Pancreas (tissue), 10 donors: ENCODE data around the gene PCCA. TPM values are rescaled to one million over a fixed set of nuclear protein-coding genes. Genes with fewer than 3 reads are reported as not detected.
A peak's percentile ranks its signal among the peaks of the same experiment; 100 is the strongest.
"Not testable (repeated sequence)": the region's sequence is repeated elsewhere in the genome, so short reads cannot be mapped to it uniquely, and the experiment has no call there.

Experiments
- ATAC-seq, 4 donors: fragments of 200-7000 bp; cut with Tn5 transposase; one replicate each; pipeline versions ENCODE4 v1.8.0 to v1.9.1; 2020; ENCODE audit warnings: mild to moderate bottlenecking in 4 of 4, moderate library complexity in 4 of 4
- DNase-seq, 6 donors: peaks; one replicate each; pipeline ENCODE4 v3.0.0-alpha.2; 2020
- FAIRE-seq: peaks from 2 replicates; lab custom pipeline; 2012; peaks lifted over from hg19 to GRCh38; lab: Jason Lieb, UNC
- H3K27ac ChIP-seq, 4 donors: fragments of 200-600 bp; sonication (generic); 1 replicate in 3 of 4; 2 replicates in 1 of 4; pipeline versions ENCODE4 v1.5.0 to v1.8.0; 2020
- H3K27me3 ChIP-seq, 4 donors: fragments of 200-600 bp; one replicate each; pipeline ENCODE4 v1.8.0; 2021
- H3K36me3 ChIP-seq, 3 donors: fragments of 200-600 bp; sonication (generic) in 1 of 3; one replicate each; pipeline versions ENCODE4 v1.5.0 to v1.8.0; 2020 to 2021
- H3K4me1 ChIP-seq, 3 donors: fragments of 200-600 bp; one replicate each; pipeline ENCODE4 v1.8.0; 2021
- H3K4me3 ChIP-seq, 4 donors: fragments of 200-600 bp; sonication (generic) in 2 of 4; one replicate each; pipeline versions ENCODE4 v1.5.0 to v1.8.0; 2020 to 2021
- H3K9me3 ChIP-seq, 4 donors: fragments of 200-600 bp; one replicate each; pipeline ENCODE4 v1.8.0; 2021
- CTCF ChIP-seq, 4 donors: fragments of 200-600 bp; sonication (generic) in 3 of 4; IDR thresholded peaks; one replicate each; pipeline versions ENCODE4 v1.5.0 to v1.8.0; 2021; ENCODE audit warnings: antibody characterized with exemption in 4 of 4
- WGBS, 2 donors: extraction: QIAGEN DNeasy Blood & Tissue Kit; methylation state at CpG; one replicate each; pipeline ENCODE4 v1.1.7; 2013; 5-methylcytosine and 5-hydroxymethylcytosine counted together
- intact Hi-C, 3 donors: fragments of 100-400 bp; cut with DNase I; formaldehyde crosslinking; loops; one replicate each; pipeline versions ENCODE4 v1.11.1 to v1.14.2; 2022
- polyA plus RNA-seq, 2 donors: library from polyadenylated mRNA; stranded (reverse); fragments of 200-250 nt; gene quantifications; one replicate each; pipeline ENCODE4 v1.2.3, GENCODE V29; 2013
- total RNA-seq, 6 donors: library from RNA; stranded (reverse); fragmentation: NEBNext Ultra II Directional in 4 of 6; extraction: Animal tissue kit (Norgen Biotek cat#: 25700) in 4 of 6; gene quantifications; one replicate each; pipeline versions ENCODE4 v1.2.1 to v1.2.4, GENCODE V29; 2021 to 2023
- donor health status: healthy with polysubstance abuse.
- donor health status: DM: no; HTN: no; CAD: no; lungs with moderate emphysema.
- donor health status: DM: no; HTN: no; CAD: no.
- donor health status: control.
- donor health status: control.
- donor health status: Bipolar disorder and iron deficiency.
- donor health status: DM: yes; HTN: yes; CAD: no.
- donor health status: DM: no; HTN: no; CAD: no.
- donor health status: DM: no; HTN: no; CAD: no.
- donor health status: DM: yes; HTN: yes; CAD: no.

The PCCA gene
- total and polyA plus RNA-seq, 8 donors: 14.2 to 32.1 (median 24.1) TPM

- Histone ChIP-seq H3K36me3 (no peaks in the 10 kb centered on the region), H3K4me3 (no peak overlapping the region), H3K9me3 (no peaks in the 10 kb centered on the region), H3K4me1 (no peaks in the 10 kb centered on the region), H3K27ac (no peak overlapping the region), H3K27me3 (no peaks in the 10 kb centered on the region)
- DNase-seq (no peak), FAIRE-seq (peak; percentile 43), ATAC-seq (no peak)
- intact Hi-C loops: no loop called here
- TF ChIP-seq CTCF (IDR thresholded peaks at IDR 0.05): no peak
- WGBS, 2 donors: 86 to 97% methylated on average over 1 of the region's 1 CpG
Measured at GRCh38 chr13:100138859-100139491, 50.1 kb downstream of the PCCA start.

DNA sequence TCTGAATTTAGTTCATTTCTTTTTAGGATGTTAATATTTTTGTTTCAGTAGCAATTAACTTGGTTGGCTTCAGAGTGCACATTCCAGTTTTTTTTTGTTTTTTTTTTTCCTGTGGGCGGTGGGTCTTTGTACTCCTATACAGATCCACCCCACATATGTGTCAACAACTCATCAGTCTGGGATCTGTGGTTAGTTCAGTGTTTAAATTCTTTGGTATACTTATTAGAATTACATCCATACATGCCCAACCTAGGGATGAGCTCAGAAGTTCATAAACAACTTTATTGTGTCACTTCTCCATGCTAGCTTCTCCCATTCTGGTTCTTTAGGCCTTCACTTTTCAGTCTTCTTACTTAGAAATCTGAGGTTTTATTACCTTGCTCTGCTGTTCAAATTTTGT is 50.9 kb downstream of the PCCA start:
- intact Hi-C loops: no loop called here
- Histone ChIP-seq H3K36me3 (no peaks in the 10 kb centered on the region), H3K4me3 (no peak overlapping the region), H3K27ac (no peak overlapping the region), H3K4me1 (no peaks in the 10 kb centered on the region), H3K27me3 (no peaks in the 10 kb centered on the region), H3K9me3 (no peaks in the 10 kb centered on the region)
- TF ChIP-seq CTCF (IDR thresholded peaks at IDR 0.05): no peak
- no peak for FAIRE-seq
- DNase-seq: no peak
- no peak for ATAC-seq
- WGBS, 2 donors: 90 to 100% methylated on average over 1 of the region's 1 CpG

- 59 to 63% methylated on average over 2 of the region's 2 CpGs for WGBS, 2 donors
- Histone ChIP-seq H3K9me3 (no peaks in the 10 kb centered on the region), H3K27ac (no peak overlapping the region), H3K4me3 (no peak overlapping the region), H3K27me3 (no peaks in the 10 kb centered on the region), H3K36me3 (no peaks in the 10 kb centered on the region), H3K4me1 (no peaks in the 10 kb centered on the region)
- DNase-seq (no peak), ATAC-seq (no peak), FAIRE-seq (no peak)
- intact Hi-C loops: no loop called here
- no peak for TF ChIP-seq CTCF (IDR thresholded peaks at IDR 0.05)
Measured at GRCh38 chr13:100140441-100140840, 51.5 kb downstream of the PCCA start.

- peak overlapping the region in 1 of 4 donors; percentile 6 for H3K27ac ChIP-seq
- H3K36me3 ChIP-seq, H3K4me1 ChIP-seq, H3K4me3 ChIP-seq, DNase-seq, H3K27me3 ChIP-seq, H3K9me3 ChIP-seq, intact Hi-C loops: not testable (repeated sequence)
- FAIRE-seq (peak; percentile 75), ATAC-seq (peak in 1 of 4 donors; percentile 20)
- 90% methylated on average over 5 of the region's 5 CpGs for WGBS, 2 donors
Measured at GRCh38 chr13:100141461-100141961, 52.6 kb downstream of the PCCA start.

DNA sequence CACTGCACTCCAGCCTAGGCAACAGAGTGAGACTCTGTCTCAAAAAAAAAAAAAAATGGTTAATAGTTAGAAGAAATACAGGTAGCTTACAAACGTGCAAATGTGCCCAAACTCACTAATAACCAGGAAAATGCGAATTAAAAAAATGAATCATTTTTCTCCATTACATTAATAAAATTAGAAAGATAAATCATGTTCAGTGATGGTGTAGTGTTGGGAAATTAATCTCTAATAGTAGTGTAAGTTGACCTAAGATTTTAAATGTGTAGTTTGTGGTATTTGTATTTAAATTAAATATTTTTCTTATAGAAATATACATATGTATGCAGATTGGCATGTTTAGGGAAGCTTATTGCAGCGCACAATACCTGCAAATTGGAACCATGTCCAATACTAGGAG is 57.6 kb downstream of the PCCA start:
- no peak for ATAC-seq

More for the DNA sequence above, 57.6 kb downstream of the PCCA start:
- no peak for TF ChIP-seq CTCF (IDR thresholded peaks at IDR 0.05)
- WGBS, 2 donors: 93 to 96% methylated on average over 3 of the region's 3 CpGs
- no peak overlapping the region for H3K27ac ChIP-seq
- intact Hi-C loops: no loop called here
- no peaks in the 10 kb centered on the region for H3K36me3 ChIP-seq
- H3K4me3 ChIP-seq: no peak overlapping the region
- H3K27me3 ChIP-seq: no peaks in the 10 kb centered on the region
- FAIRE-seq (no peak), DNase-seq (no peak)
- H3K4me1 ChIP-seq: no peaks in the 10 kb centered on the region
- H3K9me3 ChIP-seq: no peaks in the 10 kb centered on the region
